HG02588 (cell line): ENCODE measurements around the gene EPS8L2.

Experiments
- ATAC-seq: cut with Tn5 transposase; IDR thresholded peaks from one replicate; pipeline ENCODE4 v1.9.1; 2021; ENCODE audit warnings: mild to moderate bottlenecking, moderate library complexity; ENCODE audit not compliant: unreplicated experiment

The EPS8L2 gene

GRCh38 chr11:748007-748359 is 42.0 kb downstream of the EPS8L2 start:
- ATAC-seq, result peak; percentile 9

GRCh38 chr11:749731-750130 is 43.7 kb downstream of the EPS8L2 start:
- ATAC-seq, result no peak

- ATAC-seq, result no peak
These were observed 54.2 kb downstream of the EPS8L2 start for GRCh38 chr11:760236-760635.

GRCh38 chr11:761526-762108 is 55.6 kb downstream of the EPS8L2 start:
- no peak for ATAC-seq

GRCh38 chr11:762421-763072 is 56.5 kb downstream of the EPS8L2 start:
- no peak for ATAC-seq

GRCh38 chr11:763073-763463 is 57.0 kb downstream of the EPS8L2 start:
- ATAC-seq, result no peak

- no peak for ATAC-seq
These were observed 57.7 kb downstream of the EPS8L2 start for GRCh38 chr11:763549-764321.

- no peak for ATAC-seq
These were observed 58.4 kb downstream of the EPS8L2 start for GRCh38 chr11:764322-765024.

- no peak for ATAC-seq
These were observed 59.2 kb downstream of the EPS8L2 start for GRCh38 chr11:765025-765801.

- ATAC-seq, result no peak
These were observed 59.7 kb downstream of the EPS8L2 start for GRCh38 chr11:765802-766091.

- ATAC-seq, result no peak
These were observed 60.3 kb downstream of the EPS8L2 start for GRCh38 chr11:766106-766935.

GRCh38 chr11:766936-767210 is 60.8 kb downstream of the EPS8L2 start:
- ATAC-seq, result no peak

GRCh38 chr11:767238-767637 is 61.2 kb downstream of the EPS8L2 start:
- no peak for ATAC-seq

- ATAC-seq, result no peak
These were observed 64.0 kb downstream of the EPS8L2 start for GRCh38 chr11:769887-770641.

- no peak for ATAC-seq
These were observed 64.9 kb downstream of the EPS8L2 start for GRCh38 chr11:770642-771616.

- no peak for ATAC-seq
These were observed 65.7 kb downstream of the EPS8L2 start for GRCh38 chr11:771617-772204.

- no peak for ATAC-seq
These were observed 66.7 kb downstream of the EPS8L2 start for GRCh38 chr11:772429-773390.
